ENCODE measurements around the gene MPPED2.

MPPED2 gene

DNA sequence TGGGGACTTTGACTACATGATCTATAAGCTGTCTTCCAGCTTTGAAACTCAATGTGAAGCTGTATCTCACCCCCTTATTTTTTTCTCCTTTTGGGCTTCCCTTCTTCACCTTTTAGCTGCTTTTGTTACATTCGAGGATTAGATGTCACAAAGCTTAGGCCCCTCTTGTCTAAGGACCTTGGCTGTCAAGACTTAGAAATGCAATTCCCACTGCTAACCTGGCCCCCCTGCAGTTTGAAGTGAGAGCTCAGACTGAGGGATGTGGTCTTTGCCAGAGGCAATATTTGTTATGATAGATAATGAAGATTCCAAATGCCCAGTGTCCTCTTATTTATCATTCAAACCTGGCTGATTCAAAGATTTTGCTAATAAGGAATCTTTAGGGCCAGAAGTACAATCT, 135.0 kb downstream of the MPPED2 start:
- no peak for DNase-seq

GRCh38 chr11:30447058-30447640, 139.0 kb downstream of the MPPED2 start:
- no peak for DNase-seq

- no peak for DNase-seq
Observed at GRCh38 chr11:30446520-30446919, 139.6 kb downstream of the MPPED2 start.

DNA sequence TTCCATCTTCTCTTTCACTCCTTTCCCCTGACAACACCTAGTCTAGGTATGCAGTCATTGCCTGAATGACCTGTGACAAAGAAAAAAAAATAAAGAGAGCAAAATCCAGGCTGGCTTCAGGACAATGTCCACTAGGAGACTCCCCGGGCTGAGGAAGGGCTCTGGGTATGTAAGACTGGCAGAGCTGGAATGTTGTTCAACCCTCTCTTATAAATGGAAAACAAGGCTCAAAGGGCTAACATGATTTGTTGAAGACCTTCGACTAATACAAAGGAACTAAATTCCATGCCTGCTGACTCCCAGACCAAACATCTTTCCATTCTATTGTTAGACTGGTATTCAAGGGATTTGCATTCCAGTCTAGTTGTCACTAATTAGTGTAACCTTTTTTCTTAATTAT, 141.1 kb downstream of the MPPED2 start:
- no peak for DNase-seq

- no peak for DNase-seq
Observed at GRCh38 chr11:30440510-30440909, 145.6 kb downstream of the MPPED2 start.

DNA sequence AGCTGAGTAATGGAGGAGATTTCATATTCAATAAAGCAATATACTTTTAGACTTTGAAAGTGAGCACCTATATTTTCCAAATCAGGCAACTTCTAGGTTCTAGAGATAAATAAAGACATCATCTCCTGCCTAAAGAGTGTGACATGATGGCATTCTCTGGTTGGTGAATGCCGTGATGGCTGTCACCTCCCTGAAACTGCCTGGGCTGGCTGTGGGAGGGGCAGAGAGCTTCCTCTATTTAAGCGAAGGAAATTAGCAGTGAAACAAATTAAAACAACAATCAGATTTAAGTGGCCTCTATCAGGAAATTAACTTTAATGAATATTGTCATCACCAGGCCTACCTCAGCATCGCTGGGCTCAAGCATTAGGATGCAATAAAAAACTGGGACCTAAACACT, 149.4 kb downstream of the MPPED2 start:
- DNase-seq = no peak

DNA sequence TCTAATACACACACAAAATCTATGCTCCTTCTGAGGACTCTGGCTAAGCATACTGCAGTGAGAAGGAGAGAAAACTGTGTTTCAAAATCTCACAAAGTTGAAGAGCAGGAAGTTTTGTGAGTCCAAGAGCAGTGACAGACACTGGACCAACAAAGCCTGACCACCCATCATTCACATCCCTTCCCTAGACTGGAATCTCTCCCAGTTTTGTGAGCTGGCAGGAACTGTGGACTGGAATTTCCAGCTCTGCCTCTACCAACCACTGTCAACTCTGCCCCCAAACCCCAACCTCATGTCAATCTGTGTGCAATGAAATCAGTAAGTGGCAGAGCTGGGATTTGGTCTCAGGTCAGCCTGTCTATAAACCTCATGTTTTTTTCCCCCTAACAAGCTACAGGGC, 150.7 kb downstream of the MPPED2 start:
- no peak for DNase-seq

DNA sequence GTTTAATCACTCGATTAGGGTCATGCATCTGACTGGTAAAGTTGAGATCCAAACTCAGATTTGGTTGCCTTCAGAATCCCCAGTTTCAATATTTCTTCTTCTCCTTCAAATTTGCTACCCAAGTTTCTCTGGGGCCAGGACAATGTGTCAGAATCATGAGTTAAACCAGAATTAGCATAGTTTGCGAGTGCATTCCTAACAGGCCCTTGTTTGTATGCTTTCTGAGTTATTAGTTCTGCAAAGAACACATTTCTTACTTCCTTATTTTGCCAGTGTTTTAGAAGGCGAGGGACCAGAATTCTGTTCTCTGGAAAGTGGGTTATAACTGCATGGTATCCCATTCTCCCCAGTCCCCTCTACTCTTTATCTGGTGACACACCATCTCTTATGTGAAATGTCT, 151.3 kb downstream of the MPPED2 start:
- no peak for DNase-seq

DNA sequence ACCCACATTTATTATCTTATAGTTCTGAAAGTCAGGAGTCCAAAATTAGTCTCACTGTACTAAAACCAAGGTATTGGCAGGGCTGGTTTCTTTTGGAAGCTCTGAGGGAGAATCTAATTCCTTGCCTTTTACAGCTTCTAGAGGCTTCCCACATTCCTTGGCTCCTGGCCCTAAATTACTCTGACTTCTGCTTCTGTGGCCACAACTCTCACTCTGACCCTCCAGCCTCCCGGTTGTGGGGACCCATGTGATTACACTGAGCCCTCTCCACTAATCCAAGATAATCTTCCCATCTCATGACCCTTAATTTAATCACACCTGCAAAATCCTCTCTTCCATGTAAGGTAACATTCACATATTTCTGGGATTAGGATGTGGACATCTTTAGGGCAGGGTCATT, 152.3 kb downstream of the MPPED2 start:
- no peak for DNase-seq

- no peak for DNase-seq
Observed at GRCh38 chr11:30432716-30433115, 153.4 kb downstream of the MPPED2 start.

DNA sequence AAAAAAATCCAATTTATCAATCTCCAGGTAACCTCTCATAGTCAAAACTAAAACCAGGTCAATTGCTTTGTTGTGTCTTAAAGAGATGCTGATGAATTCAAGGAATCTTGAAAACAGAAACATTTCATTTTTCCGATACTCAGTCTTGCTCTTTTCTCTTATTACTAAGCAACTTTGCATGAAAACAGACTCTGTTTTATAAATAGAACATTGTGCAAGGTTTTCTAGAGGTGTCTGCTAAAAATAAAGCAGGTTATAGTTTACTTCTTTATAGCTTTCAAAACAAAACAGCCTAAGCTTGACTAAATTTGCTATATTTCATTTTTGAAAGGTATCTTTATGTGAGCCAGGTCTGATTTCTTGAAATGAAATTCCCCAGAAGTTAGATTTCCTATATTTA, 154.0 kb downstream of the MPPED2 start:
- no peak for DNase-seq

GRCh38 chr11:30431127-30431814, 154.9 kb downstream of the MPPED2 start:
- DNase-seq = no peak

- DNase-seq = no peak
Observed at GRCh38 chr11:30429550-30429949, 156.6 kb downstream of the MPPED2 start.

- no peak for DNase-seq
Observed at GRCh38 chr11:30426781-30427180, 159.4 kb downstream of the MPPED2 start.

DNA sequence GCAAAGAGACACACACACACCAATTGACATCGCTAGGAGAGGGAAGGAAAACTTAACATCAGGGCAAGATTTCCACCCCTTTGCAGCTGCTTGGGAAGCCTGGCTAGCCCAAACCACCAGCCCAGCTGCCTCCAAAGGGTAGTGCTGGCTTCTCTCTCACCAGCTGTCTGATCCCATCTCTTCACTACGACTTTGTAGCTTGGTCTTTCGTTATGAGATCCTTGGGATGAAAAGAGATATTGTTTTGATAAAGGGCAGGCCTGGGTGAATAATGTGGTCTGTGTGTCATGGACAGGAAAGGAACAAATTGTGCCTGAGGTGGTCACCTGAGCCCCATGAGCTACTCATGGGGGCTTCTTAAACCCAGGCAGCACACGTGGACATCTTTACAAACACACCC, 161.3 kb downstream of the MPPED2 start:
- no peak for DNase-seq

DNA sequence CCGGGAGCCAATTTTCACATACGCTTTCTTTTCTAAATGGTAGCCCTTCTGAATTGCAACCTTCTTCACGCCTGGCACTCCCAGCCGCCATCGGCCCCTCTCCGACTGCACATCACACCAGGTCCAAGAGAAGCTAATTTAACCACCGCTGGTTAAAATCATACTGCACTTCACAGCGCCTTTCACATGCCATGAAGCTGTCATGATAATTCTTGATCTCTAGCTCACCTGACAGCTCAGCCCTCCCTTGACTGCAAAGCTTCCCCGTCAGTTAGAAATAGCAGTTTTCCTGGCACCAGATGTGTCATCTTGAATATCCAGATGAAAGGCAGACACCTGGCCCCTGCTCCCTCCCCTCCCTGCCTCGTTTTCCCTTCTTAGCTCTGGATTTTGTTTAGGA, 161.8 kb downstream of the MPPED2 start:
- no peak for DNase-seq

DNA sequence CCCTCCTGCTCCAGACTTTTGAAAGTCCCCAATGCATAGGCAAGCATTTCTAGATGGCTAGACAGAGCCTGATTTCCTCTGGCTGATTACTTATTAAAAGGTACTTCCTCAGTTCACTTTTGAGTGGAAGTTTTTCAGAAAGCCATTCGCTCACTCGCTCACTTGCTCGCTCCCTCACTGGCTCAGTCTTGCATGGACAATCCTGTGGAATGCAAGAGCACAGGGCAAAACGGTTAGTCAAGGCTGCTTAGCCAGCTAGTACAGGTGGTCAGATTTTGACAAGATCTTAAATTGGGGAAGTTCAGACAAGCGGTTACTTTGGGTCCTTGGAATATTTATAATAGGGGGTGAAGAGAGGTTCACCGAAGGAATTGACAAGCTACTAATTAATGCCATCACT, 162.3 kb downstream of the MPPED2 start:
- no peak for DNase-seq

DNA sequence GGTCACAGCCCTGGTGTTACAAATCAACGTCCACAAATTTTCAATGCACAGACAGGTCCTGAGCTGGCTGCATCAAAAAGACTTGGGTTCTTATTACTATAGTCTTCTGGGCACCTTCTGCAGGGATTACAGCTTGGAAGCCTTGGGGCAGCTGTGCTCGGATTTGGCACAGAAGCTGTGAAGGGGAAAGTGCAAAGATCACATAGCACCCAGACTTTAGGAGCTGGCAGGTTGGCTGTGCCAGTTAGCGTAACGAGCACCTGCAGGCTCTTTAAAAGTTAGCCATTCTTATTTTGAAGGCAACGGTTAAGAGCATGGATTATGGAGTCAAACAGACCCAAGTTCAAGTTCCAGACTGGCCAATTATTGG, 162.9 kb downstream of the MPPED2 start:
- no peak for DNase-seq

DNA sequence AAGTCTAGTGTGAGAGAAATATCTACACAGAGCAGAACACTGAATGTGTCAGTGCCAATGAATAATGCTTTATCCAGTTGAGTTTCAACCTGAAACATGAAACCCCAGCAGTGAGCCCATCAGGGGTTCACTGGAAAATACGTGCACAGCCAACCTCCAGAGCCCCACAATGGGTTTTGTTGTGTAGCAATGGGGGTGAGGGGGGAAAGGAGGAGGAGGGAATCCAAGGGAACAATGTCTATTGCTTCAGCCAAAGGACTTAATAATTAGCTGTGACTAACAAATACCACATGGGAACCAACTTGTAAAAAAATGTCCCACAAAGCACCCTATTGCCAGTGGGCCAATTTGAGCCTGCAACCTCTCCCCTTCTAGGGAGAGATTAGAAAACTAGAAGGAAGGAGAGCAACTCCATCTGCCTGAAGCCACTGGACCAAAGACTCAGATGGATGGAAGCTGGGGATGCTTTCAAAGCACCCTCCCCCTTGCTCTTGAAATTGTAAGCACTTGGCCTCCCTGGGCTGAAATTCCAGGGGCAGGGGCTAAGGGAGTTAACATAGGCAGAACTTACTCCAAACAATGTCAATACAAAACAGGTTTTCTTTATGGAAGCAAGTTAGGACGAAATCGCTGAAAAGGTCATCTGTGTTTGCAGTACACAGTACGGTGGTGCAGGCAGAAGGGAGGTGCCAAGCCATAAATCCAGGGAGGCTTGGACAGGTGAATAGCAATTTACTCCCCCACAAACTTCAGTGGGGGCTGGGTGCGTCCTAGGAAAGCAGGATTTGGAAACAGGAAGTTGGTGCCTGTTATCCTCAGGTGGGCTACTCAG, 163.5 kb downstream of the MPPED2 start:
- DNase-seq = no peak

GRCh38 chr11:30420233-30420787, 165.8 kb downstream of the MPPED2 start:
- no peak for DNase-seq

DNA sequence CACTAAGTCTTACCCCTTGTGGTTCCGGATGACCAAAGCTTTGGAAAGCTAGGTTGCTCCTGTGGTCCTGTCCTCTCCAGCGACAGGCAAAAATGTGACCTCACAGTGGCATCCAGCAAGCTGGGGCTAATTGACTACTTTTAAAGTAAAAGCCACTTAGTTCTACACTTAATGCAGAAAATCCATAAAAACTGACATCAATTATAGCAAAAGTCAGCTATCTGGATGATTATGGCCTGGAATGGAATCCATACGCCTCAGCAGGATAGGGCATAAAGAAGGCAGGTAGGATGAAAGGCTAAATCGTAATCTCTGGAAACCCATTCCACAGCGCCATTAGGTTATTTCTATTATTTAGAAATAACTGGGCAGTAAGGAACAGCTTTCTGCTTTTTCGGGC, 171.3 kb downstream of the MPPED2 start:
- no peak for DNase-seq

DNA sequence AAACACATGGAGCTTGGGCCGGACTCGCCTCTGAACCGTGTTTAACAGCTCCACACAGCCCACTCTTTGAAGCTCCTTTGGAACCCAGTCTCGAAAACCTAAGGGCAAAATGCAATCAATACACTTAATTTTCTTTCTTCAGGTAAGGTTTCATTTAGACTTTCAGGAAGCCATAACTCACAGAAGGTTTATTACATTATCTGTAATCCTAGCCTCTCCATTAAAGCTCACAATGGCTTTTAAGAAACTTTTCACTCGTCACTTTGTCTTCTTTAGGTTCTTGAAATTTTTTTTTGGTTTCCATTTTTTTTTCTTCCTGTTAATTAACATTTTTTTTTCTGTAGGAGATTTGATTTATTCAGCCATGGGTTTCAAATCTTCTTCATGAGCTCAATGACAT, 171.9 kb downstream of the MPPED2 start:
- no peak for DNase-seq

DNA sequence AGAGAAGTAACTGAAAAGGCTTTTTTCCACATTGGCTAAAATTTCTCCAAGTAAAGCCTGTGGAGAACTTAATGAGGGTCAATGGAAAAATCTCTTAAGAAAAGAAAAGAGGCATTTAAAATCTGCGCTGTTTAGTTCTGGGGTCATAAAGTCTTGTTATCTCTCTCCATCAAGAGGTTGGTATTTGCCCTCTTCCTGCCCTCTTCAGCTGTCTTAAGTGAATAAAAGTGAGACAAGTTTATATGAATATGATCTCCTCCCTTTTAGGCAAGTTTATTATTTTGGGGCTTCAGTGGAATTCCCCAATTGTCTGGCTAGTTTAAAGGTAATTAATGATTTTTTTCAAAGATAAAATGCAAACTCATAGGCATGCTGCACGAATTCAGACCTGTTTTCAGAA, 173.6 kb downstream of the MPPED2 start:
- DNase-seq = no peak

GRCh38 chr11:30411383-30411782, 174.8 kb downstream of the MPPED2 start:
- DNase-seq = no peak

Data from left hindlimb (tissue), 1 donor.